RWPE2 (cell line): ENCODE data around the gene LRIG3.
"Not testable (repeated sequence)": the region's sequence is repeated elsewhere in the genome, so short reads cannot be mapped to it uniquely, and the experiment has no call there.

Experiments
- ATAC-seq: fragments of 200-7000 bp; cut with Tn5 transposase; 3 replicates; pipeline ENCODE4 v1.9.1; 2021; ENCODE audit warnings: low read depth
- DNase-seq: peaks from one replicate; pipeline ENCODE4 v3.0.0-alpha.2; 2020; ENCODE audit warnings: low spot score
- H3K27ac ChIP-seq: fragments of 450-650 bp; 2 replicates; pipeline ENCODE4 v1.5.1; 2017; ENCODE audit warnings: mild to moderate bottlenecking; ENCODE audit not compliant: poor library complexity, severe bottlenecking
- H3K27me3 ChIP-seq: fragments of 250-450 bp; sonication (Bioruptor Pico); 2 replicates; pipeline ENCODE4 v1.5.1; 2021; ENCODE audit warnings: mild to moderate bottlenecking, moderate library complexity; ENCODE audit not compliant: insufficient read depth, poor library complexity, severe bottlenecking
- H3K36me3 ChIP-seq: fragments of 250-450 bp; sonication (Bioruptor Pico); 2 replicates; pipeline ENCODE4 v1.5.1; 2020; ENCODE audit warnings: low read depth, mild to moderate bottlenecking, moderate library complexity
- H3K4me1 ChIP-seq: fragments of 250-450 bp; sonication (Bioruptor Pico); 2 replicates; pipeline ENCODE4 v1.5.1; 2021; ENCODE audit warnings: mild to moderate bottlenecking, moderate library complexity; ENCODE audit not compliant: insufficient read depth, poor library complexity, severe bottlenecking
- H3K4me3 ChIP-seq: fragments of 250-450 bp; sonication (Bioruptor Pico); 2 replicates; pipeline ENCODE4 v1.5.1; 2021; ENCODE audit warnings: mild to moderate bottlenecking, moderate library complexity; ENCODE audit not compliant: severe bottlenecking
- H3K9me3 ChIP-seq: fragments of 250-450 bp; sonication (Bioruptor Pico); 2 replicates; pipeline ENCODE4 v1.5.1; 2021; ENCODE audit warnings: mild to moderate bottlenecking, moderate library complexity; ENCODE audit not compliant: severe bottlenecking
- TF ChIP-seq, protein P1 (sequence below): fragments of 450-650 bp; IDR thresholded peaks from one replicate; pipeline ENCODE4 v1.5.1; 2017; ENCODE audit warnings: mild to moderate bottlenecking, moderate library complexity; ENCODE audit not compliant: poor library complexity, severe bottlenecking

LRIG3 gene

DNA sequence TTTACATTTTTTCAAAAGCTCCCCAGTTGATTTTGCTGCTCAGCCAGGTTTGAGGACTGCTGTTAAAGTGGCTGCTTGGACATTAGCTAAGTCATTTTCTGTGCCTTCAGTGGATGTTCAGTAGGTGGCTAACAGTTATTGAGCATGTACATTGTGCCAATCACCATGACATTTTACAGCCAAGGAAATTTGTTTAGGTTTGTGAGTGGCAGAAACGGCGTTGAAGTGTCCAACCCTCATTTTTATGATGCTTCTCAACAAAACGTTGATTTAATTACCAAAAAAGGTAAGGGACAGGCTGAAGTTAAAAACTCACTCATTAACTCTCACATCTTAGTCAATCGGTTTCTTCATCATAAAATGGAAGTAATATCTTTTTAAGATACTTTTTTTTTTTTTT lies 37.0 kb upstream of the LRIG3 start:
- TF ChIP-seq, protein P1, sequence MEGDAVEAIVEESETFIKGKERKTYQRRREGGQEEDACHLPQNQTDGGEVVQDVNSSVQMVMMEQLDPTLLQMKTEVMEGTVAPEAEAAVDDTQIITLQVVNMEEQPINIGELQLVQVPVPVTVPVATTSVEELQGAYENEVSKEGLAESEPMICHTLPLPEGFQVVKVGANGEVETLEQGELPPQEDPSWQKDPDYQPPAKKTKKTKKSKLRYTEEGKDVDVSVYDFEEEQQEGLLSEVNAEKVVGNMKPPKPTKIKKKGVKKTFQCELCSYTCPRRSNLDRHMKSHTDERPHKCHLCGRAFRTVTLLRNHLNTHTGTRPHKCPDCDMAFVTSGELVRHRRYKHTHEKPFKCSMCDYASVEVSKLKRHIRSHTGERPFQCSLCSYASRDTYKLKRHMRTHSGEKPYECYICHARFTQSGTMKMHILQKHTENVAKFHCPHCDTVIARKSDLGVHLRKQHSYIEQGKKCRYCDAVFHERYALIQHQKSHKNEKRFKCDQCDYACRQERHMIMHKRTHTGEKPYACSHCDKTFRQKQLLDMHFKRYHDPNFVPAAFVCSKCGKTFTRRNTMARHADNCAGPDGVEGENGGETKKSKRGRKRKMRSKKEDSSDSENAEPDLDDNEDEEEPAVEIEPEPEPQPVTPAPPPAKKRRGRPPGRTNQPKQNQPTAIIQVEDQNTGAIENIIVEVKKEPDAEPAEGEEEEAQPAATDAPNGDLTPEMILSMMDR, result no peak
- no peak for ATAC-seq
- no peaks in the 10 kb centered on the region for H3K36me3 ChIP-seq
- no peaks in the 10 kb centered on the region for H3K4me1 ChIP-seq
- no peaks in the 10 kb centered on the region for H3K27me3 ChIP-seq
- H3K4me3 ChIP-seq, result no peak overlapping the region
- H3K27ac ChIP-seq, result no peak overlapping the region
- no peak for DNase-seq
- H3K9me3 ChIP-seq, result no peaks in the 10 kb centered on the region

DNA sequence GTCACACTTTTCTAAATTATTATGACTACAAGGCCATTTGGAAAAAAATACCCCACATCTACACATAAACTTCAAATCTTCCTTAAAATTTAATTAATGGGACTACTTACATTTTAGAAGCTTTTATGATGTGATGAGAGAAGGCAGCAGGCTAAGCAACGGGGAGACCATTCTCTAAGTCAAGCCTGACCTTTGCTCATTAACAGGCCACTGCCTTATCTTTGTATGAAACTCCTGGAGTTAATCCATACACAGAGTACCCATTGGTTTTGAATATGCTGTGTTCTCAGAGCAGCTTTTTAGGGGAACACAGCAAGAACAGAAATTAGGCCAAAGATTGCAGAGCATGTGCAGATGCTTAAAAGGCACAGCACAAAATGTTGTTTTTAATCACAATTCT lies 35.5 kb upstream of the LRIG3 start:
- ATAC-seq, result no peak
- H3K36me3 ChIP-seq, result no peaks in the 10 kb centered on the region
- TF ChIP-seq, protein P1, result no peak

GRCh38 chr12:58954002-58954401 lies 33.7 kb upstream of the LRIG3 start:
- Histone ChIP-seq H3K4me3 (no peak overlapping the region), H3K4me1 (no peaks in the 10 kb centered on the region), H3K9me3 (no peaks in the 10 kb centered on the region), H3K27ac (no peak overlapping the region), H3K36me3 (no peaks in the 10 kb centered on the region), H3K27me3 (no peaks in the 10 kb centered on the region)
- TF ChIP-seq, protein P1, result no peak
- no peak for DNase-seq
- ATAC-seq, result no peak

More for the DNA sequence above, 35.5 kb upstream of the LRIG3 start:
- Histone ChIP-seq H3K27me3 (no peaks in the 10 kb centered on the region), H3K4me3 (no peak overlapping the region), H3K27ac (no peak overlapping the region), H3K4me1 (no peaks in the 10 kb centered on the region), H3K9me3 (no peaks in the 10 kb centered on the region)
- no peak for DNase-seq

GRCh38 chr12:58950739-58951100 lies 30.4 kb upstream of the LRIG3 start:
- TF ChIP-seq, protein P1, result no peak
- no peak for ATAC-seq
- DNase-seq, result no peak

DNA sequence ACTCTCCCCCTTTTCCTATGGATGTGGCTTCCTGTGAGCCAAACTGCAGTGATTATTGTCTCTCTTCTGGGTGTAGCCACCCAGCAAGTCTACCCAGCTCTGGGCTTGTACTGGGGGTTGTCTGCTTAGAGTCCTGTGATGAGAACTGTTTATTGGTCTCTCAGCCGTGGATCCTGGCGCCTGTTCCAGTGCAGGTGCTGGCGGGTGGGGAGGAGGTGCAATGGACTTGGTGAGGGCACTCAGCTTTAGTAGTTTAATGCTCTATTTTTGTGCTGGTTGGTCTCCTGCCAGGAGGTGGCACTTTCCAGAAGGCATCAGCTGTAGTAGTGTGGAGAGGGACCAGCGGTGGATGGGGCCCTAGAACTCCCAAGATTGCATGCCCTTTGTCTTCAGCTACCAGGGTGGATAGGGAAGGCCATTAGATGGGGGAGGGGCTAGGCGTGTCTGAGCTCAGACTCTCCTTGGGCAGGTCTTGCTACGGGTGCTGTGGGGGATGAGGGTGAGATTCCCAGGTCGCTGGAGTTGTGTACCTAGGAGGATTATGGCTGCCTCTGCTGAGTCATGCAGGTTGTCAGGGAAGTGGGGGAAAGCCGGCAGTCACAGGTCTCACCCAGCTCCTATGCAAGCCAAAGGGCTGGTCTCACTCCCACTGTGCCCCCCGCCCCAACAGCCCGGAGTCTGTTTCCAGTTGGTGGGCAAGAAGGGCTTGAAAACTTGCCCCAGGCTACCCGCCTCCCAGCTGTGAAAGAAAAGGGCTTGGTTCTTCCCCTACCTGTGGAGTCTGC lies 29.8 kb upstream of the LRIG3 start:
- ATAC-seq, DNase-seq, H3K4me1 ChIP-seq: not testable (repeated sequence)

More at GRCh38 chr12:58950739-58951100, 30.4 kb upstream of the LRIG3 start:
- no peaks in the 10 kb centered on the region for H3K4me1 ChIP-seq
- no peaks in the 10 kb centered on the region for H3K36me3 ChIP-seq
- no peaks in the 10 kb centered on the region for H3K9me3 ChIP-seq
- H3K27ac ChIP-seq, result no peak overlapping the region
- H3K27me3 ChIP-seq, result no peaks in the 10 kb centered on the region
- no peak overlapping the region for H3K4me3 ChIP-seq

More for the DNA sequence above, 29.8 kb upstream of the LRIG3 start:
- not testable (repeated sequence) for H3K27ac ChIP-seq, H3K36me3 ChIP-seq, H3K9me3 ChIP-seq, H3K27me3 ChIP-seq, H3K4me3 ChIP-seq
